PC-3 (cell line): ENCODE data around the gene TPD52L1.
A peak's percentile ranks its signal among the peaks of the same experiment; 100 is the strongest.

Experiments used
- EZH2 ChIP-seq: fragments of 300-600 bp; sonication (generic); IDR thresholded peaks from one replicate; pipeline ENCODE4 v1.6.1; 2017; ENCODE audit warnings: antibody characterized with exemption, mild to moderate bottlenecking, low read length; ENCODE audit not compliant: unreplicated experiment
- EZH2phosphoT487 ChIP-seq: fragments of 300-600 bp; sonication (generic); IDR thresholded peaks from 2 replicates; pipeline ENCODE4 v1.6.1; 2018; ENCODE audit warnings: mild to moderate bottlenecking, antibody characterized with exemption, low read length, borderline replicate concordance
- TF ChIP-seq, protein P1 (sequence below): fragments of 300-600 bp; sonication (generic); conservative IDR thresholded peaks from 2 replicates; pipeline ENCODE4 v1.5.1; 2017; ENCODE audit warnings: antibody characterized with exemption, low read depth, mild to moderate bottlenecking, low read length

GRCh38 chr6:125191916-125192609, 38.5 kb downstream of the TPD52L1 start:
- TF ChIP-seq, protein P1, sequence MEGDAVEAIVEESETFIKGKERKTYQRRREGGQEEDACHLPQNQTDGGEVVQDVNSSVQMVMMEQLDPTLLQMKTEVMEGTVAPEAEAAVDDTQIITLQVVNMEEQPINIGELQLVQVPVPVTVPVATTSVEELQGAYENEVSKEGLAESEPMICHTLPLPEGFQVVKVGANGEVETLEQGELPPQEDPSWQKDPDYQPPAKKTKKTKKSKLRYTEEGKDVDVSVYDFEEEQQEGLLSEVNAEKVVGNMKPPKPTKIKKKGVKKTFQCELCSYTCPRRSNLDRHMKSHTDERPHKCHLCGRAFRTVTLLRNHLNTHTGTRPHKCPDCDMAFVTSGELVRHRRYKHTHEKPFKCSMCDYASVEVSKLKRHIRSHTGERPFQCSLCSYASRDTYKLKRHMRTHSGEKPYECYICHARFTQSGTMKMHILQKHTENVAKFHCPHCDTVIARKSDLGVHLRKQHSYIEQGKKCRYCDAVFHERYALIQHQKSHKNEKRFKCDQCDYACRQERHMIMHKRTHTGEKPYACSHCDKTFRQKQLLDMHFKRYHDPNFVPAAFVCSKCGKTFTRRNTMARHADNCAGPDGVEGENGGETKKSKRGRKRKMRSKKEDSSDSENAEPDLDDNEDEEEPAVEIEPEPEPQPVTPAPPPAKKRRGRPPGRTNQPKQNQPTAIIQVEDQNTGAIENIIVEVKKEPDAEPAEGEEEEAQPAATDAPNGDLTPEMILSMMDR = peak; percentile 76
- TF ChIP-seq EZH2phosphoT487 (no peak), EZH2 (no peak)
